ENCODE results near the gene SPINT1.

- TF ChIP-seq ZNF704 (CRISPR knock-in tag; IDR thresholded peaks at IDR 0.05; ENCODE audit: borderline replicate concordance) = no peak
- no peak for TF ChIP-seq ZFP36 (IDR thresholded peaks at IDR 0.05; ENCODE audit: borderline replicate concordance, low read depth, low read length, partially characterized antibody)
- no peak for TF ChIP-seq GPN1 (CRISPR knock-in tag; IDR thresholded peaks at IDR 0.05; ENCODE audit: borderline replicate concordance)
- TF ChIP-seq CTCF (CRISPR knock-in tag; IDR thresholded peaks at IDR 0.05) = no peak; the same call in 1 of the 2 replicates
- no peak for TF ChIP-seq ZNF660 (CRISPR knock-in tag; IDR thresholded peaks at IDR 0.05; ENCODE audit: borderline replicate concordance, low read depth)
- no peak for TF ChIP-seq ZNF407 (CRISPR knock-in tag; IDR thresholded peaks at IDR 0.05; ENCODE audit: not compliant biosample characterization)
- TF ChIP-seq POLR2A (IDR thresholded peaks at IDR 0.05; ENCODE audit: insufficient read depth in 1 of 2, low read depth in 2 of 2, low read length in 2 of 2) = no peak
- TF ChIP-seq TP53 (CRISPR knock-in tag; conservative IDR thresholded peaks at IDR 0.05) = no peak
- no peak for TF ChIP-seq ATF3 (CRISPR knock-in tag; IDR thresholded peaks at IDR 0.05)
- no peak for TF ChIP-seq ZNF232 (CRISPR knock-in tag; IDR thresholded peaks at IDR 0.05; ENCODE audit: borderline replicate concordance)
- TF ChIP-seq RFX1 (IDR thresholded peaks at IDR 0.05) = no peak
Measured at GRCh38 chr15:40906991-40907802, 63.3 kb downstream of the SPINT1 start.
